Gastrocnemius medialis (tissue), 4 donors: ENCODE measurements around the gene USH2A.

Experiments
- POLR2A ChIP-seq, 2 donors: fragments of 450-650 bp; IDR thresholded peaks; one replicate each; pipeline ENCODE4 v1.6.1; 2017; ENCODE audit warnings: antibody characterized with exemption in 2 of 2, mild to moderate bottlenecking in 2 of 2, moderate library complexity in 2 of 2
- TF ChIP-seq, protein P1 (sequence below), 5 experiments: fragments of 450-650 bp in 3 of 5; fragments of 200-600 bp in 2 of 5; sonication (generic) in 2 of 5; IDR thresholded peaks in 4 of 5; conservative IDR thresholded peaks in 1 of 5; 1 replicate in 4 of 5; 2 replicates in 1 of 5; pipeline ENCODE4 v1.5.1; 2016 to 2019; ENCODE audit warnings: antibody characterized with exemption in 5 of 5, mild to moderate bottlenecking in 3 of 5, moderate library complexity in 3 of 5

DNA sequence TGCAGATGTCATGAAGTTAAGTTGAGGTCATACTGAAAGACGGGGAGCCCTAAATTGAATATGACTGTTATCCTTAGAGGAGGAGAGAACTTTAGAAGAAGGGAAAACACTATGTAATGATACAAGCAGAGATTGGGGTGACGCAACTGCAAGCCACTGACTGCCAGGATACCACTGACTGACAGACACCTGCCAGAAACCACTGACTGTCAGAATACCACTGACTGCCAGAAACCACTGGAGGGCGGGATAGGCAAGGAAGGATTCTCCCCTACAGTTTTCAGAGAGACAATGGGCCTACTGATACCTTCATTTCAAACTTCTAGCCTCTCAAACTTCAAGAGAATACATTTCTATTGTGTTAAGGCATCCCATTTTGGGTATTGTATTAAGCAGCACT is 388.7 kb downstream of the USH2A start:
- TF ChIP-seq, protein P1, sequence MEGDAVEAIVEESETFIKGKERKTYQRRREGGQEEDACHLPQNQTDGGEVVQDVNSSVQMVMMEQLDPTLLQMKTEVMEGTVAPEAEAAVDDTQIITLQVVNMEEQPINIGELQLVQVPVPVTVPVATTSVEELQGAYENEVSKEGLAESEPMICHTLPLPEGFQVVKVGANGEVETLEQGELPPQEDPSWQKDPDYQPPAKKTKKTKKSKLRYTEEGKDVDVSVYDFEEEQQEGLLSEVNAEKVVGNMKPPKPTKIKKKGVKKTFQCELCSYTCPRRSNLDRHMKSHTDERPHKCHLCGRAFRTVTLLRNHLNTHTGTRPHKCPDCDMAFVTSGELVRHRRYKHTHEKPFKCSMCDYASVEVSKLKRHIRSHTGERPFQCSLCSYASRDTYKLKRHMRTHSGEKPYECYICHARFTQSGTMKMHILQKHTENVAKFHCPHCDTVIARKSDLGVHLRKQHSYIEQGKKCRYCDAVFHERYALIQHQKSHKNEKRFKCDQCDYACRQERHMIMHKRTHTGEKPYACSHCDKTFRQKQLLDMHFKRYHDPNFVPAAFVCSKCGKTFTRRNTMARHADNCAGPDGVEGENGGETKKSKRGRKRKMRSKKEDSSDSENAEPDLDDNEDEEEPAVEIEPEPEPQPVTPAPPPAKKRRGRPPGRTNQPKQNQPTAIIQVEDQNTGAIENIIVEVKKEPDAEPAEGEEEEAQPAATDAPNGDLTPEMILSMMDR (IDR thresholded peaks at IDR 0.05 in 4 of 5, conservative IDR thresholded peaks at IDR 0.05 in 1 of 5), result no peak
- no peak for TF ChIP-seq POLR2A (IDR thresholded peaks at IDR 0.05)
